ENCODE measurements around the gene TMF1.
A peak's percentile ranks its signal among the peaks of the same experiment; 100 is the strongest.

The TMF1 gene

GRCh38 chr3:69012800-69013252, 39.3 kb downstream of the TMF1 start:
- DNase-seq: peak; percentile 35

- DNase-seq: peak; percentile 63
These were observed 39.9 kb downstream of the TMF1 start for GRCh38 chr3:69012100-69012799.

DNA sequence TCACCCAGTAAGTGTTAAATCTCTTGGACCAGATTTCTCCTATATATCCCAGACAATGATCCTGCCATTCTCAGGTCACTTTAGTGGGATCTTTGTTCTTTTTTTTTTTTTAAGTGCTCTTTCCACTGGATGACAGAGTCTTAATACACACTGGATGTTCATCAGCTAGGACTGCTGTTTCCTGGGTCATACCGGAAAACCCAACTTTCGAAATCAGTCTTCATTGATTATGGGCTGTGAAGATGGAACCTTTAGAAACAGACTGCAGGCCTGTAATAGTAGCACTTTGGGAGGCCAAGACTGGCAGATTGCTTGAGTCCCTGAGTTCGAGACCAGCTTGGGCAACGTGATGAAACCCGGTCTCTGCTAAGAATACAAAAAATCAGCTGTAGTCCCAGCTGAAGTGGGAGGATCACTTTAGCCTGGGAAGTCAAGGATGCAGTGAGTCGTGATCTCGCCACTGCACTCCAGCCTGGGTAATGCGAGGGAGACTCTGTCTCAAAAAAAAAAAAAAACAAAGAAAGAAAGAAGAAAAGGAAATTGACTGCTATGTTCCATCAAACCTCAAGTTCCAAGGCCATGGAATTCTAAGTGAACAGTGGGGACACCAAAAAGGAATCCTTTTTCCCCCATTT, 40.9 kb downstream of the TMF1 start:
- peak; percentile 37 for DNase-seq

GRCh38 chr3:69009559-69010410, 42.3 kb downstream of the TMF1 start:
- peak; percentile 82 for DNase-seq

DNA sequence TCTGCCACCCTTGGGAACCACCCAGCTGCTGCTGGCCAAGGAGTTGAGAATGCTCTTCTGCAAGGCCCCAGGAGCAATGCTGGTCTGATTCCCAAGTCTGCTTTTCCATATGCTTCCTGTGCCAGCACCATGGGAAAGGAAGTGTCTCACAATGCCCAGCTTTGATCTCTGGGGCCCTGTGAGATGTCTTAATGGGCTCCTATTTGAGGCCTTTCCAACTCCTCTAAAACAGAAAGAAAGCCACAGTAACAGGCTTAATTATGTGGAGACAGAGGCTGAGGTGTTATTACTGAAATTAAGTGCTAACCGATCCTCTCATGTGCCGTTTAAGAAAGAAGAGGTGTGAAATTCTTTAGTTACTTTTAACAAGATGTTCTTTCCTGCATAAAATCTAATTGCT, 43.2 kb downstream of the TMF1 start:
- no peak for DNase-seq

- DNase-seq: no peak
These were observed 46.2 kb downstream of the TMF1 start for GRCh38 chr3:69005791-69006482.

DNA sequence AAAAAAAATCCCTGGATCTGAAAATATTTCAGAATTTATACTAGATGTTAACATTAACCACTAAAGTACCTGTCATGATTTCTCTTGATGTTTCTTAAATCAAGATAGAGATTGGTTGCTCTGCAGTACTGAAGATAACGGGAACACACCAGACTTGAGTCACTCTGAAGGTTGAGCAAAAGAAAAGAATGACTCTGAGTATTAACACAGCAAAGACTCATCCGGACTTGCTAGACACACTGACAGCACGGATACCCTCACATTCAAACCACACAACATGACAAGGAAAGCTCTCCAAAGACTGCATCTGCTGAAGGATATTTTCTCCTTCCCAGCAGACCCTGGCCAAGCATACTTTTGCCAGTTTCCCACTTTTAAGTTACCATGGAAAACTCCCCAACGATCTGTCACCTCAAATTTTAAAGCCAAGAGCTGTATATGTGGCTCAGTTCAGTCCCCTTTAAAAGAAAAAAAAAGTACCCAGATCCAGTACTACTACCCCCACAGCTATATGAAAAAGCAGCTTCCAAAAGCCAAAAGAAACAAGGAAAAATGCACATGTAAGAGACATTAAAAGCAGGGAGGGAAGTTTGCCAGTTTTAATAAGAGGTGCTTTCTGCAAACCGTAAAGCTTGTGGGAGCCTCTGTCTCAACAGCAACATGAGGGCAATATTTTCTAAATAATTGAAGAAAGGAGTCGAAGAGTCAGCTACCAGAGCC, 46.9 kb downstream of the TMF1 start:
- peak; percentile 22 for DNase-seq

GRCh38 chr3:69004138-69004537, 48.0 kb downstream of the TMF1 start:
- no peak for DNase-seq

DNA sequence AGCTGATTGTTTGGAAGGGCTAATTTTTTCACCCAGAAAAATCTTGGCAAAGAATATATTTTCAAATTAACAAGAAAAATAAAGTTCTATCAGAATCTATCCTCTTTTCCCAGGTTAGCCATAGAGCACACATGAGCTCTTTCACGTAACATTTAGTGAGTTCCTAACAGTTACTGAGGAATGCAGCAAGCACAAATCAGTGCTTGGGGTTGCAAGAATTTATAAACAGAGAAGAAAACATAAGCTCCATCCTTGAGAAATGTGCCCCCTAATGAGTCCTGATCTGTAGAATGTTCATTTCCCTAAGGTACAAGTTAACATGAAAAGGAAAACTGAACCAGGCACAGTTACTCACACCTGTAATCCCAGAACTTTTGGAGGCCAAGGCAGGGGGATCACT, 52.5 kb downstream of the TMF1 start:
- DNase-seq: no peak

GRCh38 chr3:68999158-68999557, 53.0 kb downstream of the TMF1 start:
- DNase-seq: no peak

DNA sequence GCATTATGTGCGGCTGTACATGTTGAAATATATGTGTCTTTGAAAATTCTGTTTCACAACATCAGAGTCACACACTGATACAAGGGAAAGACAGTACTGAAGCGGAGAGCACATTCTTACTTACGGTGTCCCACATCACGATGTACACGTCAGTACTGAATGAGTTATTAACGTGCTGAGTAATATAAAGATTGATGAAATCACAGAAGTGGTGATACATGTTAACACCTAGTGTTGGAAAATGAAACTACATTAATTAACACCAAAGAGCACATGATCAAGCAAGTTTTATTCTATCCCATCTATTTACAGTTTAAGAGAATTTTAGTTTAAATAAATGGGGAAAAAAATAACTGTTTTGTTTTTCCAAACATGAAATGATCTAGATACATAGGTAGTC, 54.2 kb downstream of the TMF1 start:
- DNase-seq: no peak

- no peak for DNase-seq
These were observed 55.7 kb downstream of the TMF1 start for GRCh38 chr3:68996356-68996995.

DNA sequence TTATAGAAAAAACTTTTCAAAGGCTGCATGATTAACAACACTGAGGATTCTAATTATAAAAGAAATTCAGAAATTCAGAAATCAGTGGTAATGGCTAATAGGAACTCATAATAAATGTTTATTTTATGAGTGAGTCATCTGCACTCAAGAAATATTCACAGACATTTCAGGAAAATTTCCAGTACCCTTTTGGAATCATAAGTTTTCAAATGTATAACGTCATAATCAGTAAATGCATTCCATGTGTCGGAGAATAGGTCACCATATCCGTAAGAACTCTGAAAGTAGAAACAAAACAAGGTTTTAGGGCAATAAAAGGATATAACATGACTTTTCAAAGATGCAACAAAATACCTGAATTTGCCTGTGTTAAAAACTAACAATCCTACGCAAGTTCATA, 63.4 kb downstream of the TMF1 start:
- DNase-seq: peak; percentile 61

GRCh38 chr3:68987322-68987721, 64.8 kb downstream of the TMF1 start:
- no peak for DNase-seq

GRCh38 chr3:68986496-68987208, 65.5 kb downstream of the TMF1 start:
- DNase-seq: no peak

DNA sequence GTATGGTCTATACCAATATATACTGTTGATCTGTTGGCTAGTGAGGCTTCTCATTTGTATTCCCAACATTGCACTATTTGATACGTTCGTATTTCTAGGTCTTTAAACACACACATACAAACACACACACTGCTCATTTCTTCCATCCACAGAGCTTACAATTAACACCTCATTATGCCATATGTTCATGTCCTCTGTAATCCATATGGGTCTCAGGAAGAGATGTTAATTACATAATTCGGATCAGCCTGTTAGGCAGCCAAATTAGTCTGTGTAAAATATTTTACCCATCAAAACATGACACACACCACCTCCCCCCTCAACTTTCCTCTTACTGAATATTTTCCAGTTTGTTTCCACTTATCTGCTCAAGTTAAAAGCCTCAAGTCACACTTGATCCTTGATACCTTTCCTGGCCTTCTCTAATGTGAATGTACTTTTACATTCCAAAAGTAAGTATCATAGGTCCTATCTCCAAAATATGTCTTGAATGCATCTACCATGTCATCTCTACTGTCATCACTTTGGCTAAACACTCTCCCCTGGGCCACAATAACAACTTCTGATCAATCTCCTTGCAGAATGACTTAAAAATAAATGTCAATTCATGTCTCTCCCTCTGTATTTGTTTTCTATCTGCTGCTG, 66.9 kb downstream of the TMF1 start:
- DNase-seq: peak; percentile 38

- no peak for DNase-seq
These were observed 68.1 kb downstream of the TMF1 start for GRCh38 chr3:68984011-68984530.

DNA sequence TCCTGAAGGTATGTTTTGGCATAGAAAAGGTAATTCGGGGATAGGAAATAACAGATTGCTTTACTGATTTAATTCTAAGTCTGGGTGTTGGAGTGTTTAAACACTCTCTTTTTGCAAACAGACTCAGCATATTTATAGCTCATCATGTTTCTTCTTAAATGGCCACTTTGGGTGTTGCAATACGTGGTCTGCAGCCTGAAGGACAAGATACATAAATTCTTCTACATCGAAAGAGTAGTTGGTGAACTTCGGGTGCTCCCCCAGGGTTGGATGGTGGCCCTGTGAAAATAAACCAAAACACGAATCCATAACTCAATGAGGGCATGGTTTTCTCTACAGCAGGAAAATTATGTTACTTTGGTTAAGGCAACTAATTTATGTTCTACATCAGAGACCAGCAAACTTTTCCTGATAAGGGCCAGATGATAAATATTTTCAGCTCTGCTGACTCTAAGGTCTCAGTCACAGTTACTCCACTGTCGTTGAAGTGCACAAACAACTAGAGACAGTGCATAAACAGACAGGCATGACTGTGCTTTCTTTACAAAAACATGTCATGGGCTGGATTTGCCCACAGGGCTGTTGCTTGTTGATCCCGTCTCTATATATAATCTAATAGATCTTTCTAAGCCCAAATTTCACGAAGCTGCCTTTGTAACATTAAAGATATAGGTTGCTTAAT, 74.5 kb downstream of the TMF1 start:
- no peak for DNase-seq

- no peak for DNase-seq
These were observed 77.4 kb downstream of the TMF1 start for GRCh38 chr3:68974711-68975110.

DNA sequence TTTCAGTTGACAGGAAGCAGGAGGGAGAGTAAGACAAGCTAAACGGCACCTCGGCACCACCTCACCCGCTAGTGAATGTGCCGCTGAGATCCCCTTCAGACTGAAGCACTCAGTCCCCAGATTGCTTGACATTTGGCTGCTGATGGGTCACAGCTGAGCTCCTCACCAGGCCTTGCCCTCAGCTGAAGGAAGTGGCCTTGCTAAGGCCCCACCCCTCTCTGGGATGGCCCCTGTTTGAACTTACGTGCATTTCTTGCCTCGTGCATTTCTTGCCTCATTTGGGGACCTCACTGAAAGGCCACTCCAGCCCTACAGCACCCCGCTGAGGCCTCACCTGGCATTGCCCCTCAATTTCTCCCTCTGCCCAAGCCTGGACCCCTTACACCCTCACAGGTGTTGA, 78.5 kb downstream of the TMF1 start:
- DNase-seq: no peak
